OCI-LY1 (cell line): ENCODE data around the gene LINC00237.

ENCODE experiments used
- H2AFZ ChIP-seq: fragments of 200-600 bp; sonication (generic), shearing (Covaris generic); 2 replicates; pipeline ENCODE4 v1.6.0; 2014; ENCODE audit warnings: antibody characterized with exemption, mild to moderate bottlenecking, low read length
- H3F3A ChIP-seq: fragments of 200-600 bp; sonication (generic), shearing (Covaris generic); 2 replicates; pipeline ENCODE4 v1.6.0; 2014; ENCODE audit warnings: mild to moderate bottlenecking, antibody characterized with exemption, low read length, moderate library complexity; ENCODE audit not compliant: insufficient read depth
- H3K27ac ChIP-seq: fragments of 200-600 bp; sonication (generic); 2 replicates; pipeline ENCODE4 v1.5.1; 2014; ENCODE audit warnings: low read length, mixed run types, mild to moderate bottlenecking, low read depth; ENCODE audit not compliant: poor library complexity, severe bottlenecking
- H3K27me3 ChIP-seq: fragments of 200-600 bp; sonication (generic); 2 replicates; pipeline ENCODE4 v1.6.0; 2014; ENCODE audit warnings: antibody characterized with exemption, mild to moderate bottlenecking, low read length, moderate library complexity; ENCODE audit not compliant: insufficient read depth
- H3K36me3 ChIP-seq: fragments of 200-600 bp; sonication (generic); 2 replicates; pipeline ENCODE4 v1.6.1; 2014; ENCODE audit warnings: mild to moderate bottlenecking, antibody characterized with exemption, low read length, moderate library complexity, mixed read lengths; ENCODE audit not compliant: insufficient read depth
- H3K4me1 ChIP-seq: fragments of 200-600 bp; sonication (generic); 2 replicates; pipeline ENCODE4 v1.5.1; 2014; ENCODE audit warnings: mild to moderate bottlenecking, low read length, moderate library complexity; ENCODE audit not compliant: insufficient read depth, severe bottlenecking
- H3K4me2 ChIP-seq: fragments of 200-600 bp; sonication (generic), shearing (Covaris generic); 2 replicates; pipeline ENCODE4 v1.6.1; 2014; ENCODE audit warnings: low read length
- H3K4me3 ChIP-seq: fragments of 200-600 bp; sonication (generic); 2 replicates; pipeline ENCODE4 v1.5.1; 2014; ENCODE audit warnings: low read length, low read depth, mild to moderate bottlenecking, mixed read lengths; ENCODE audit not compliant: poor library complexity, severe bottlenecking
- H3K79me2 ChIP-seq: fragments of 200-600 bp; shearing (Covaris generic); 2 replicates; pipeline ENCODE4 v1.6.1; 2016; ENCODE audit warnings: mixed run types, low read length, mixed read lengths; ENCODE audit not compliant: insufficient read depth
- H3K9ac ChIP-seq: fragments of 200-600 bp; sonication (generic), shearing (Covaris generic); 2 replicates; pipeline ENCODE4 v1.6.1; 2014; ENCODE audit warnings: mild to moderate bottlenecking, low read length, mixed read lengths
- H3K9me2 ChIP-seq: fragments of 200-600 bp; sonication (generic), shearing (Covaris generic); 2 replicates; pipeline ENCODE4 v1.6.1; 2014; ENCODE audit warnings: low read depth, mild to moderate bottlenecking, low read length, mixed read lengths
- H3K9me3 ChIP-seq: fragments of 200-600 bp; shearing (Covaris generic); 2 replicates; pipeline ENCODE4 v1.6.1; 2014; ENCODE audit warnings: low read length, mixed read lengths
- H4K20me1 ChIP-seq: fragments of 200-600 bp; sonication (generic), shearing (Covaris generic); 2 replicates; pipeline ENCODE4 v1.6.0; 2016; ENCODE audit warnings: mild to moderate bottlenecking, low read length; ENCODE audit not compliant: insufficient read depth
- CTCF ChIP-seq: fragments of 200-600 bp; sonication (generic), shearing (Covaris generic); IDR thresholded peaks from 2 replicates; pipeline ENCODE4 v1.5.1; 2017; ENCODE audit warnings: mild to moderate bottlenecking, antibody characterized with exemption, low read length, moderate library complexity, mixed read lengths
- EZH2 ChIP-seq: fragments of 200-600 bp; sonication (generic), shearing (Covaris generic); IDR thresholded peaks from 2 replicates; pipeline ENCODE4 v1.8.0; 2017; ENCODE audit warnings: borderline replicate concordance, mixed run types, mild to moderate bottlenecking, antibody characterized with exemption, low read length, moderate library complexity, mixed read lengths

LINC00237 gene

GRCh38 chr20:21151791-21152190 is 45.6 kb upstream of the LINC00237 start:
- no peak for TF ChIP-seq CTCF
- no peak for TF ChIP-seq EZH2
- H2AFZ ChIP-seq: no peak overlapping the region
- no peaks in the 10 kb centered on the region for H3K9me3 ChIP-seq
- H3K27me3 ChIP-seq: no peaks in the 10 kb centered on the region
- no peaks in the 10 kb centered on the region for H3F3A ChIP-seq
- H3K79me2 ChIP-seq: no peaks in the 10 kb centered on the region
- H4K20me1 ChIP-seq: no peaks in the 10 kb centered on the region
- no peak overlapping the region for H3K27ac ChIP-seq
- no peak overlapping the region for H3K4me2 ChIP-seq
- no peaks in the 10 kb centered on the region for H3K9me2 ChIP-seq
- no peak overlapping the region for H3K9ac ChIP-seq
- peaks cover 14% of the 10 kb centered on the region; the same call in 1 of the 2 replicates for H3K36me3 ChIP-seq
- H3K4me3 ChIP-seq: no peak overlapping the region
- H3K4me1 ChIP-seq: no peaks in the 10 kb centered on the region

- Histone ChIP-seq H3K9me2 (no peaks in the 10 kb centered on the region), H3K27me3 (no peaks in the 10 kb centered on the region), H3K27ac (no peak overlapping the region), H3K9ac (no peak overlapping the region), H3K4me3 (no peak overlapping the region), H3F3A (no peaks in the 10 kb centered on the region), H3K4me2 (no peak overlapping the region), H2AFZ (no peak overlapping the region), H3K4me1 (no peaks in the 10 kb centered on the region), H3K79me2 (no peaks in the 10 kb centered on the region), H4K20me1 (no peaks in the 10 kb centered on the region), H3K9me3 (no peaks in the 10 kb centered on the region), H3K36me3 (peaks cover 17% of the 10 kb centered on the region; the same call in 1 of the 2 replicates)
- TF ChIP-seq EZH2 (no peak), CTCF (no peak)
These were observed 43.2 kb upstream of the LINC00237 start for GRCh38 chr20:21149344-21149743.

- TF ChIP-seq CTCF (no peak), EZH2 (no peak)
- Histone ChIP-seq H3F3A (no peaks in the 10 kb centered on the region), H3K9ac (no peak overlapping the region), H3K79me2 (no peaks in the 10 kb centered on the region), H3K4me2 (no peak overlapping the region), H3K9me2 (no peaks in the 10 kb centered on the region), H3K4me1 (no peaks in the 10 kb centered on the region), H3K27me3 (no peaks in the 10 kb centered on the region), H3K9me3 (no peaks in the 10 kb centered on the region), H4K20me1 (no peaks in the 10 kb centered on the region), H3K36me3 (peaks cover 17% of the 10 kb centered on the region; the same call in 1 of the 2 replicates), H3K4me3 (no peak overlapping the region), H2AFZ (no peak overlapping the region), H3K27ac (no peak overlapping the region)
These were observed 41.4 kb upstream of the LINC00237 start for GRCh38 chr20:21147593-21147992.
